ENCODE data around the gene VAMP8.
"Not testable (repeated sequence)": the region's sequence is repeated elsewhere in the genome, so short reads cannot be mapped to it uniquely, and the experiment has no call there.

VAMP8 gene

DNA sequence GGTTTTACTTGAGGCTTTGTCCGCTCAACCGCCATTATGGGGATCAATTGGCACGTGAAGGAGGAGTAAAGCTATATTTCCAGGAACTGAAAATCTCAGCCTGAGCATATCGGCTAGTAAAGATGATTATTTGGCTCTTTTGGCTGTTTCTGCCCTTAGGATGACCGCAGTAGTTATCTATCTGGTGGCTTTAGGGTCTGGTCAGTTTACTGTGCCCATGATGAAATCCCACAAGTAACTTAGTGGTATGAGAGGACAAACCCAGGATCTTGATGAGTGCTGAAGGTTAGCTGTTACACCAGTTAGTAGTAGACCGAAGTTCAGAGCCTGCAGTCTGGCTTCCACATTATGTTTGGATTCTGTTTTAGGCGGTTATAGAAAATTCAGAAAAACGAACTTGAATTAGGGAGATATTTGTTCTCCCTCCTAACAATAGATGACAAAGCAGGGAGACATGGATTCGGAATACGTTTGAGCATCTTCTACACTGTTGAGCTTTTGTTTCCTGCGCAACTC, 37.2 kb upstream of the VAMP8 start:
- POLR2A ChIA-PET = interaction anchor here (0.7 to 3.5 kb wide), 6 partner anchors 11 to 571 kb away, joined by 3 to 69 read pairs (median 8); partner anchors contain the start of gene GGCX

DNA sequence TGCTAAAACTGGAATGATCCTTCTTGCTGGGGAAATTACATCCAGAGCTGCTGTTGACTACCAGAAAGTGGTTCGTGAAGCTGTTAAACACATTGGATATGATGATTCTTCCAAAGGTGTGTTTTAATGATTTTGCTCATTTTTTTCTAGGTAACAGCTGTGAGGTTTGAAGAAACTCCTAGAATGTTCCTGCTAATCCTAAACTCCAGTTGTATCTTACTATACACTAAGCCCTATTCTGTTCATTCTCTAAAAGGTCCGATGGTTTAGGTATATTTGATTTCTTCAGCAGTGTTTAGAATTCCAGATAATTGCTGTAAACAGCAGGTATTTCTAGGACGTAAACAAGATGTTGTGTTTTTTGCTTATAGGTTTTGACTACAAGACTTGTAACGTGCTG, 36.1 kb upstream of the VAMP8 start:
- DNase-seq = no peak
- Histone ChIP-seq H3K36me3 (ENCODE audit: control insufficient read depth in 4 of 4, insufficient read depth in 4 of 4, low read length in 3 of 4) (peaks cover 21 to 59% (median 37%) of the 10 kb centered on the region in 4 experiments), H3K27ac (ENCODE audit: insufficient read depth in 1 of 2, low read depth in 1 of 2, low read length in 2 of 2, poor library complexity in 1 of 2, severe bottlenecking in 2 of 2) (peak overlapping the region in 1 of 2 experiments; percentile 18), H3K4me3 (ENCODE audit: control insufficient read depth in 1 of 7, extremely low read depth in 1 of 7, insufficient read depth in 4 of 7, low read depth in 2 of 7, low read length in 6 of 7) (peak overlapping the region in 6 of 7 experiments; percentile 70 to 96 (median 88)), H3K9me3 (ENCODE audit: control extremely low read depth in 1 of 5, control insufficient read depth in 4 of 5, insufficient read depth in 2 of 5, low read depth in 1 of 5, low read length in 4 of 5) (no peaks in the 10 kb centered on the region), H3K27me3 (replicated peaks in 2 of 5; ENCODE audit: control insufficient read depth in 4 of 5, insufficient read depth in 5 of 5, low read length in 4 of 5) (no peaks in the 10 kb centered on the region), H3K4me1 (ENCODE audit: control extremely low read depth in 1 of 4, control insufficient read depth in 4 of 4, insufficient read depth in 4 of 4, low read length in 3 of 4) (peaks cover 35 to 51% (median 47%) of the 10 kb centered on the region in 4 experiments)
- WGBS (ENCODE audit: insufficient coverage) = 86% methylated on average over 1 of the region's 4 CpGs
- POLR2A ChIA-PET = interaction anchor here (3.5 kb wide), 1 partner anchor 9 kb away, joined by 69 read pairs; no protein-coding TSS in a partner anchor
- CTCF ChIA-PET = interaction anchor here (1.1 to 28.0 kb wide), 7 partner anchors 10 to 148 kb away, joined by 3 to 584 read pairs (median 7); partner anchors contain the start of gene SH2D6

More for the DNA sequence above, 37.2 kb upstream of the VAMP8 start:
- CTCF ChIA-PET = interaction anchor here (0.8 to 28.0 kb wide), 8 partner anchors 11 to 152 kb away, joined by 3 to 584 read pairs (median 5); partner anchors contain the start of gene SH2D6
- Histone ChIP-seq H3K27me3 (replicated peaks in 2 of 5; ENCODE audit: control insufficient read depth in 4 of 5, insufficient read depth in 5 of 5, low read length in 4 of 5) (no peaks in the 10 kb centered on the region), H3K4me3 (ENCODE audit: control insufficient read depth in 1 of 7, extremely low read depth in 1 of 7, insufficient read depth in 4 of 7, low read depth in 2 of 7, low read length in 6 of 7) (peak overlapping the region; percentile 61 to 96 (median 85)), H3K27ac (ENCODE audit: insufficient read depth in 1 of 2, low read depth in 1 of 2, low read length in 2 of 2, poor library complexity in 1 of 2, severe bottlenecking in 2 of 2) (peak overlapping the region; percentile 98 to 100), H3K4me1 (ENCODE audit: control extremely low read depth in 1 of 4, control insufficient read depth in 4 of 4, insufficient read depth in 4 of 4, low read length in 3 of 4) (peaks cover 35 to 54% (median 50%) of the 10 kb centered on the region in 4 experiments), H3K36me3 (ENCODE audit: control insufficient read depth in 4 of 4, insufficient read depth in 4 of 4, low read length in 3 of 4) (peaks cover 17 to 52% (median 30%) of the 10 kb centered on the region in 4 experiments), H3K9me3 (ENCODE audit: control extremely low read depth in 1 of 5, control insufficient read depth in 4 of 5, insufficient read depth in 2 of 5, low read depth in 1 of 5, low read length in 4 of 5) (no peaks in the 10 kb centered on the region)
- DNase-seq = no peak
- 1% methylated on average over 9 of the region's 11 CpGs for WGBS (ENCODE audit: insufficient coverage)

DNA sequence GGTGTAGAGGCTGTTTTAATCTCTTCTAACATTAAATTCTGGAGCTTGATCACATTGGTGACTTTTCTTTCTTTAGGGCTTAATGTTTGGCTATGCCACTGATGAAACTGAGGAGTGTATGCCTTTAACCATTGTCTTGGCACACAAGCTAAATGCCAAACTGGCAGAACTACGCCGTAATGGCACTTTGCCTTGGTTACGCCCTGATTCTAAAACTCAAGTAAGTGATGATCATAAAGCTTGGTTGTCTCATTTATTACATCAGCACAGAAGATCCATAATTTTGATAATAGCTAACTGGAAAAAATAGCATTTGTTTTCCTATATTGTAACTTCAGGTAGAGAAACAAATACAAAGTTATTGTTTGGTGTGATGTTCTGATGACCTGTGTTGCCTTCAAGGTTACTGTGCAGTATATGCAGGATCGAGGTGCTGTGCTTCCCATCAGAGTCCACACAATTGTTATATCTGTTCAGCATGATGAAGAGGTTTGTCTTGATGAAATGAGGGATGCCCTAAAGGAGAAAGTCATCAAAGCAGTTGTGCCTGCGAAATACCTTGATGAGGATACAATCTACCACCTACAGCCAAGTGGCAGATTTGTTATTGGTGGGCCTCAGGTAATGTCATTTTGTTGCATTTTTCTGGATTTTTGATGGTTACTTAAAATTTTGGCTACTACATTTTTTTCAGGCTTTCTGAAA, 35.5 kb upstream of the VAMP8 start:
- POLR2A ChIA-PET = interaction anchor here (3.5 kb wide), 1 partner anchor 9 kb away, joined by 69 read pairs; no protein-coding TSS in a partner anchor
- Histone ChIP-seq H3K4me1 (ENCODE audit: control extremely low read depth in 1 of 4, control insufficient read depth in 4 of 4, insufficient read depth in 4 of 4, low read length in 3 of 4) (peaks cover 29 to 45% (median 40%) of the 10 kb centered on the region in 4 experiments), H3K9me3 (ENCODE audit: control extremely low read depth in 1 of 5, control insufficient read depth in 4 of 5, insufficient read depth in 2 of 5, low read depth in 1 of 5, low read length in 4 of 5) (no peaks in the 10 kb centered on the region), H3K27me3 (replicated peaks in 2 of 5; ENCODE audit: control insufficient read depth in 4 of 5, insufficient read depth in 5 of 5, low read length in 4 of 5) (no peaks in the 10 kb centered on the region), H3K27ac (ENCODE audit: insufficient read depth in 1 of 2, low read depth in 1 of 2, low read length in 2 of 2, poor library complexity in 1 of 2, severe bottlenecking in 2 of 2) (no peak overlapping the region), H3K4me3 (ENCODE audit: control insufficient read depth in 1 of 7, extremely low read depth in 1 of 7, insufficient read depth in 4 of 7, low read depth in 2 of 7, low read length in 6 of 7) (peak overlapping the region in 4 of 7 experiments; percentile 70 to 96 (median 89)), H3K36me3 (ENCODE audit: control insufficient read depth in 4 of 4, insufficient read depth in 4 of 4, low read length in 3 of 4) (peaks cover 21 to 59% (median 39%) of the 10 kb centered on the region in 4 experiments)
- WGBS (ENCODE audit: insufficient coverage) = 91% methylated on average over 4 of the region's 5 CpGs
- no peak for DNase-seq
- CTCF ChIA-PET = interaction anchor here (1.1 to 28.0 kb wide), 7 partner anchors 9 to 154 kb away, joined by 3 to 584 read pairs (median 7); partner anchors contain the start of gene SH2D6

DNA sequence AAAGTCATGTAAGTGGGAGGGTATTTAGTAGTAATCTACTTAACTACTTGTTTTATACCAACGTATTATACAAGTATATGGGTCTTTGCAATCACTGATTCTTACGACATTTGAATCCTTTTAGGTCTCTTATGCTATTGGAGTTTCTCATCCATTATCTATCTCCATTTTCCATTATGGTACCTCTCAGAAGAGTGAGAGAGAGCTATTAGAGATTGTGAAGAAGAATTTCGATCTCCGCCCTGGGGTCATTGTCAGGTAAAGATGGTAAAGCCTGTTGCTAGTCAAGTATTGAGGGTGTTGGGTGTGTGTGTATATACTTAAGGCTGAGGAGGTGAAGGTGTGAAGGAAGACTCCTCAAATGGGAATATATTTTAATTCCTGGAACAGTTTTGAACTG, 34.6 kb upstream of the VAMP8 start:
- H3K9me3 ChIP-seq (ENCODE audit: control extremely low read depth in 1 of 5, control insufficient read depth in 4 of 5, insufficient read depth in 2 of 5, low read depth in 1 of 5, low read length in 4 of 5) = no peaks in the 10 kb centered on the region
- H3K27ac ChIP-seq (ENCODE audit: insufficient read depth in 1 of 2, low read depth in 1 of 2, low read length in 2 of 2, poor library complexity in 1 of 2, severe bottlenecking in 2 of 2) = no peak overlapping the region
- ChIA-PET CTCF (interaction anchor here (1.0 to 28.0 kb wide), 5 partner anchors 11 to 155 kb away, joined by 3 to 584 read pairs (median 4); partner anchors contain the start of gene SH2D6), POLR2A (no interaction called here)
- DNase-seq = no peak
- H3K4me3 ChIP-seq (ENCODE audit: control insufficient read depth in 1 of 7, extremely low read depth in 1 of 7, insufficient read depth in 4 of 7, low read depth in 2 of 7, low read length in 6 of 7) = peak overlapping the region in 1 of 7 experiments; percentile 38
- H3K4me1 ChIP-seq (ENCODE audit: control extremely low read depth in 1 of 4, control insufficient read depth in 4 of 4, insufficient read depth in 4 of 4, low read length in 3 of 4) = peaks cover 23 to 37% (median 32%) of the 10 kb centered on the region in 4 experiments
- no peaks in the 10 kb centered on the region for H3K27me3 ChIP-seq (replicated peaks in 2 of 5; ENCODE audit: control insufficient read depth in 4 of 5, insufficient read depth in 5 of 5, low read length in 4 of 5)
- H3K36me3 ChIP-seq (ENCODE audit: control insufficient read depth in 4 of 4, insufficient read depth in 4 of 4, low read length in 3 of 4) = peaks cover 23 to 63% (median 41%) of the 10 kb centered on the region in 4 experiments
- WGBS (ENCODE audit: insufficient coverage) = 100% methylated on average over 2 of the region's 4 CpGs

DNA sequence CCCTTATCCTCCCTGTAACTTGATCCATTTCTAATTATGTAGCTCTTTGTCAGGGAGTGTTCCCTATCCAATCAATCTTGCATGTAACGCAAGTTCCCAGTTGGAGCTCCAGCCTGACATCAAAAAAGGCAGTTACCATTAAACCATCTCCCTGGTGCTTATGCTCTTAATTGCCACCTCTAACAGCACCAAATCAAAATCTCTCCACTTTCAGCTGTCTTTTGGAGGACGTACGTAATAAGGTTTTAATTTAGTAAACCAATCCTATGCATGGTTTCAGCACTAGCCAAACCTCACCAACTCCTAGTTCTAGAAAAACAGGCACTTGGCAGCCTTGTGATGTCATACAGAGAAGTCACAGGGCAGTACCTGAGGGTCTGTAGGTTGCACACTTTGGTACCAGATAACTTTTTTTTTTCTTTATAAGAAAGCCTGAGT, 33.1 kb upstream of the VAMP8 start:
- H3K4me3 ChIP-seq (ENCODE audit: control insufficient read depth in 1 of 7, extremely low read depth in 1 of 7, insufficient read depth in 4 of 7, low read depth in 2 of 7, low read length in 6 of 7); H3K27me3 ChIP-seq (replicated peaks in 2 of 5; ENCODE audit: control insufficient read depth in 4 of 5, insufficient read depth in 5 of 5, low read length in 4 of 5); DNase-seq; POLR2A ChIA-PET; H3K9me3 ChIP-seq (ENCODE audit: control extremely low read depth in 1 of 5, control insufficient read depth in 4 of 5, insufficient read depth in 2 of 5, low read depth in 1 of 5, low read length in 4 of 5); H3K27ac ChIP-seq (ENCODE audit: insufficient read depth in 1 of 2, low read depth in 1 of 2, low read length in 2 of 2, poor library complexity in 1 of 2, severe bottlenecking in 2 of 2): not testable (repeated sequence)
- Histone ChIP-seq H3K4me1 (ENCODE audit: control extremely low read depth in 1 of 4, control insufficient read depth in 4 of 4, insufficient read depth in 4 of 4, low read length in 3 of 4) (peaks cover 23 to 34% (median 26%) of the 10 kb centered on the region in 4 experiments), H3K36me3 (ENCODE audit: control insufficient read depth in 4 of 4, insufficient read depth in 4 of 4, low read length in 3 of 4) (peaks cover 23 to 68% (median 43%) of the 10 kb centered on the region in 4 experiments)
- 94% methylated on average over 3 of the region's 3 CpGs for WGBS (ENCODE audit: insufficient coverage)
- CTCF ChIA-PET = interaction anchor here (1.6 to 28.0 kb wide), 2 partner anchors 9 to 116 kb away, joined by 4 to 584 read pairs; partner anchors contain the start of gene SH2D6

DNA sequence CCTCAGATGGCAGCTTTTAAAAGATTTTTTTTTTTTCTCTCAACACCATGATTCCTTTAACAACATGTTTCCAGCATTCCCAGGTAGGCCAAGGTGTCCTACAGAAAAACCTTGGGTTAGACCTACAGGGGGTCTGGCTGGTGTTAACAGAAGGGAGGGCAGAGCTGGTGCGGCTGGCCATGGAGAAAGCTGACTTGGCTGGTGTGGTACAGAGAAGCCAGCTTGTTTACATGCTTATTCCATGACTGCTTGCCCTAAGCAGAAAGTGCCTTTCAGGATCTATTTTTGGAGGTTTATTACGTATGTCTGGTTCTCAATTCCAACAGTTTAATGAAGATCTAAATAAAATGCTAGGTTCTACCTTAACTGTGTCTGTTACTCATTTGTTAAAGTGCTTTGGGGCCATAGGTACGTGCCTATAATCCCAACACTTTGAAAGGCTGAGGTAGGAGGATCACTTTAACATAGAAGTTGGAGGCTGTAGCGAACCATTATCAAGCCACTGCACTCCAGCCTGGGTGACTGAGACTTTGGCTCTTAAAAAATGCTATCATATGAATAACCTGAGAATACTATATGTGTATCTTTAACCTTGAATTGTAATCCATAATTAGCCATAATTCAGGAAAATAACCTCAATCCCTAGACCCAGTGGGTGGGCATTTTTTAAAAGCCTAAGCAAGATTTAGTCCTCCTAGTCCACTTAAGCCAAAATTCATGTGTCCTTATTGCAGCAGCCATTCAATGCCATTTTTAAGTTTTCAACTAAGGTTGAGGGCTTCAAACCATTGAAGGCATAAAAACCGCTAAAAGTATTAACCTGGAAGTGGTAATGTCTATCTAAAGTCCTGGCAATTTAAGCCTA, 32.2 kb upstream of the VAMP8 start:
- no CpG with 5 or more reads among the region's 5 CpGs for WGBS (ENCODE audit: insufficient coverage)
- POLR2A ChIA-PET = interaction anchor here (1.0 to 1.5 kb wide), 4 partner anchors 10 to 155 kb away, joined by 3 to 4 read pairs (median 3); partner anchors contain the start of gene CAPG
- H3K27me3 ChIP-seq (replicated peaks in 2 of 5; ENCODE audit: control insufficient read depth in 4 of 5, insufficient read depth in 5 of 5, low read length in 4 of 5); DNase-seq; H3K9me3 ChIP-seq (ENCODE audit: control extremely low read depth in 1 of 5, control insufficient read depth in 4 of 5, insufficient read depth in 2 of 5, low read depth in 1 of 5, low read length in 4 of 5); H3K27ac ChIP-seq (ENCODE audit: insufficient read depth in 1 of 2, low read depth in 1 of 2, low read length in 2 of 2, poor library complexity in 1 of 2, severe bottlenecking in 2 of 2); H3K4me3 ChIP-seq (ENCODE audit: control insufficient read depth in 1 of 7, extremely low read depth in 1 of 7, insufficient read depth in 4 of 7, low read depth in 2 of 7, low read length in 6 of 7): not testable (repeated sequence)
- H3K4me1 ChIP-seq (ENCODE audit: control extremely low read depth in 1 of 4, control insufficient read depth in 4 of 4, insufficient read depth in 4 of 4, low read length in 3 of 4) = peaks cover 26 to 38% (median 29%) of the 10 kb centered on the region in 4 experiments
- peaks cover 23 to 64% (median 43%) of the 10 kb centered on the region in 4 experiments for H3K36me3 ChIP-seq (ENCODE audit: control insufficient read depth in 4 of 4, insufficient read depth in 4 of 4, low read length in 3 of 4)
- CTCF ChIA-PET = interaction anchor here (1.4 to 28.0 kb wide), 5 partner anchors 10 to 156 kb away, joined by 3 to 584 read pairs (median 6); partner anchors contain the start of gene SH2D6
